GM12801 (cell line): ENCODE data around the gene GTPBP2.

ENCODE experiments used
- TF ChIP-seq, protein P1 (sequence below): IDR thresholded peaks from one replicate; pipeline ENCODE4 v1.5.1; 2011; ENCODE audit warnings: control low read depth; ENCODE audit not compliant: insufficient read length; ENCODE audit errors: extremely low read depth

Gene GTPBP2

DNA sequence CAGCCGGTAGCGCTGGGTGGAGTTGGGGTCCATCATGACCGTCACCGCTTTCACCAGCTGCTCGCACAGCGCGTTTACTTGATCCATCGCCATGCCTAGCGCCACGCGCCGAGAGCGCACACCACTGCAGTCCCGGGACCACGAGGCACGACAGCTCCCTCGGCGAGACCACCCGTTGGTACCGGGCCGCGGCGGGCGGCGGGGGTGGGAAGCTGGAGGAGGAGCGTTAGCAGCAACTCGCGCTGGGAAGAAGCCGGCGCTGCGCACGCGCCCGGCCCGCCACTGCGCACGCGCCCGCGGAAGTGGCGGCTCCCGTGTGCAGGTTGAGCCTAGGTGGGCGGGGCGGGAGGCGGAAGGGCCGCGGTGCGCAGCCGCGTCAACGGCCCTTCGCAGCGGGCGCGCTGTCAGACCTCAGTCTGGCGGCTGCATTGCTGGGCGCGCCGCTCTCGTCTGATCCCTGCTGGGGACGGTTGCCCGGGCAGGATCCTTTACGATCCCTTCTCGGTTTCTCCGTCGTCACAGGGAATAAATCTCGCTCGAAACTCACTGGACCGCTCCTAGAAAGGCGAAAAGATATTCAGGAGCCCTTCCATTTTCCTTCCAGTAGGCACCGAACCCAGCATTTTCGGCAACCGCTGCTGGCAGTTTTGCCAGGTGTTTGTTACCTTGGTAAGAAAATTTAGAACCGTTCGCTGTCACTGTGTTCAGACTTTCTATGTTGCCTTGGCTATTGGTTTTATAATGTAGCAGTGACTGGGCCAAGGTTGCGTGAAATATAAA is 53.1 kb downstream of the GTPBP2 start, which contains the start of the genes POLH and XPO5:
TSS of gene POLH (plus strand) at position 414 of the 780 bp plus-strand sequence. CDS start 6,135 bp downstream, outside the sequence.
TSS of gene XPO5 (minus strand) at position 267 of the 780 bp plus-strand sequence. CDS start at position 93, 174 bp downstream.
- TF ChIP-seq, protein P1, sequence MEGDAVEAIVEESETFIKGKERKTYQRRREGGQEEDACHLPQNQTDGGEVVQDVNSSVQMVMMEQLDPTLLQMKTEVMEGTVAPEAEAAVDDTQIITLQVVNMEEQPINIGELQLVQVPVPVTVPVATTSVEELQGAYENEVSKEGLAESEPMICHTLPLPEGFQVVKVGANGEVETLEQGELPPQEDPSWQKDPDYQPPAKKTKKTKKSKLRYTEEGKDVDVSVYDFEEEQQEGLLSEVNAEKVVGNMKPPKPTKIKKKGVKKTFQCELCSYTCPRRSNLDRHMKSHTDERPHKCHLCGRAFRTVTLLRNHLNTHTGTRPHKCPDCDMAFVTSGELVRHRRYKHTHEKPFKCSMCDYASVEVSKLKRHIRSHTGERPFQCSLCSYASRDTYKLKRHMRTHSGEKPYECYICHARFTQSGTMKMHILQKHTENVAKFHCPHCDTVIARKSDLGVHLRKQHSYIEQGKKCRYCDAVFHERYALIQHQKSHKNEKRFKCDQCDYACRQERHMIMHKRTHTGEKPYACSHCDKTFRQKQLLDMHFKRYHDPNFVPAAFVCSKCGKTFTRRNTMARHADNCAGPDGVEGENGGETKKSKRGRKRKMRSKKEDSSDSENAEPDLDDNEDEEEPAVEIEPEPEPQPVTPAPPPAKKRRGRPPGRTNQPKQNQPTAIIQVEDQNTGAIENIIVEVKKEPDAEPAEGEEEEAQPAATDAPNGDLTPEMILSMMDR: no peak

DNA sequence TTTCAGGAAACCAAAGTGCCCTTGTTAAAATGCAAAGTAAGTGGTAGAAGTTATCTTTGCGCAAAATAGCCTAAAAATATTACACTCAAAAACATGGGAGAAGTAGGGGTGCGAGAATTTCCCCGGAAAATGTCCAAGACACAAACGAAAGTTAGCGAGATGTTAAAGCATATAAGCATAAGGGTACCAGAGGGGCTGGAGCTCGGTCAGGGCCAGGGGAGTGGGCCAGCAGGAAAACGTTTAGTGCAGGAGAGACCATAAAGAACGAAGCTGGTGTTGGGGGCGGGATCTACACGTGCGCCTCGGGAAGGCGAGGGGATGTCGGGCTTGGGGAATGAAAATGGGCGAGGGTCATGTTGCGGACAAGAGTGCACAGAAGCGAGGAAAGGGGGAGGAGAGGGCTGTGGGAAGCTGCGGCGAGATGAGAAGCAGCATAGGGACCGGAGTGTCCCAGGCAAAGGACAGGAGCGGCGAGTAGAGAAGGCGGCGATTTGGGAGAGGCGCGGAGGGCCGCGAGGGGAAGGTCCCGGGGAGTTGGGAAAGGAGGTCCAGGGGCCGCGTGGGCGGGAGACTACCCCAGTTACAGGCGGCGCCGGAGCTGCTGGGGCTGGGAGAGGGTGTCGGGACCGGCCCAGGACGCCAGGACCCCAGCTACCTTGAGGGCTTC is 53.8 kb downstream of the GTPBP2 start:
- TF ChIP-seq, protein P1: no peak

DNA sequence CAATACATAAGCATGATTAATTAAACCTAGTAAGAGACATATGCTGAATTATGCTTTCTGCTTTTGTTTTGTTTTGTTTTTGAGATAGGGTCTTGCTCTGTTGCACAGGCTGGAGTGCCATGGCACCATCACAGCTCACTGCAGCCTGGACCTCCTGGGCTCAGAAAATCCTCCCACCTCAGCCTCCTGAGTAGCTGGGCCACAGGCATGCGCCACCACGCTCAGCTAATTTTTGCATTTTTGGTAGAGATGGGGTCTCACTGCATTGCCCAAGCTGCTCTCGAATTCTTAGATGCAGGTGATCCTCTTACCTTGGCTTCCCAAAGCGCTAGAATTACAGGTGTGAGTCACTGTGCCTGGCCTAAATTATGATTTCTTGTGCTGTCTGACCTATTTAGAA is 57.0 kb downstream of the GTPBP2 start:
- TF ChIP-seq, protein P1: no peak

DNA sequence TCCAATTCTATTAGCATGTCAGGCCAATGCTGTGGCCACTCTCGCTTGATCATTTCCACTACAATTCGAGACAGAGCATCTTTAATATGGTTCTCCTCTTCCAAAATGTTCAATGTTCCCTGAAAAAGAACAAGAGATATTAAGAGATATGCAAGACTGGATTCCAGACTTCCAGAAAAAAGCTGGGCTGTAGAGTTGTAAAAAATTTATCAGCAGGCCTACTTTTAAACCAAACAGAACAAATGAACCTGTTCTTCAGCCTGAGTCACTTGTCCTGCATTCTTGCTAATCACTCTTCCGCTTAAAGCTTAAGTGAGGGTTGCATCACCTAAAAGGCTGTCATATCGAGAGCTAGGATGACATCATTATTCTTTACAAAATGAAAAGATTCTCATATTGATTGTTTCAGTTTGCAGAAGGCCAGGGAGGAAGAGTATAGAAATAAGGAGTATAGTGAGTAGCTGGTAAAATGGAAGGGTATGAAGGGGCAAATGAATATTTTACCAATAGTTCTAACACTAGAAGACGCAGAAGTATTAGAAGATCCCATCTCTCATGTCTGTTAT is 58.1 kb downstream of the GTPBP2 start:
- TF ChIP-seq, protein P1: no peak
